K562 (cell line): ENCODE measurements around the gene SIX3. TPM values are rescaled to one million over a fixed set of nuclear protein-coding genes. Genes with fewer than 3 reads are reported as not detected.

Experiments
- ATAC-seq: fragments of 200-7000 bp; cut with Tn5 transposase; 3 replicates; pipeline ENCODE4 v1.9.1; 2020; ENCODE audit warnings: moderate library complexity
- BruUV-seq: library from RNA; stranded (reverse); fragments of 400-500 nt; replicated peaks from 2 replicates; lab custom pipeline; 2021; lab: Mats Ljungman, UMichigan
- CTCF ChIA-PET: fragments of 300-600 bp; formaldehyde crosslinking; extraction: SDS; loops from one replicate; lab custom pipeline; 2021; ENCODE audit warnings: low intra/inter-chr PET ratio; lab: Yijun Ruan, JAX
- POLR2A ChIA-PET: fragments of 300-600, 350-650 bp; sonication (Branson Sonifier 250); formaldehyde crosslinking; extraction: SDS; loops from one replicate; lab custom pipeline; 2021; ENCODE audit warnings: antibody characterized with exemption, inconsistent platforms; lab: Yijun Ruan, JAX
- DNase-seq, 4 experiments: peaks; one replicate each; pipeline versions ENCODE4 v3.0.0 to v3.0.0-alpha.2; 2011 to 2018; ENCODE audit warnings: low spot score in 3 of 4, mixed read lengths in 3 of 4; ENCODE audit errors: extremely low read depth in 1 of 4
- FAIRE-seq: peaks from 2 replicates; lab custom pipeline; 2011; peaks lifted over from hg19 to GRCh38; lab: Jason Lieb, UNC
- H2AFZ ChIP-seq: 2 replicates; pipeline ENCODE4 v1.6.0; 2011; ENCODE audit warnings: low read depth, low read length, control low read depth, inconsistent platforms
- H3K27ac ChIP-seq: fragments of 200-600 bp; 3 replicates; pipeline ENCODE4 v1.8.0; 2011; ENCODE audit warnings: low read depth, mild to moderate bottlenecking, control low read depth, inconsistent platforms, low read length, moderate library complexity, mixed read lengths; ENCODE audit errors: extremely low read depth
- H3K27me3 ChIP-seq, 2 experiments: fragments of 300-600 bp in 1 of 2; 2 replicates in 1 of 2; 3 replicates in 1 of 2; pipeline versions ENCODE4 v1.6.0 to v1.8.0; 2011; ENCODE audit warnings: inconsistent platforms in 2 of 2, low read length in 2 of 2, mild to moderate bottlenecking in 1 of 2, mixed read lengths in 1 of 2, moderate library complexity in 1 of 2; ENCODE audit not compliant: control insufficient read depth in 2 of 2, insufficient read depth in 2 of 2
- H3K36me3 ChIP-seq: fragments of 300-600 bp; 3 replicates; pipeline ENCODE4 v1.8.0; 2011; ENCODE audit warnings: mild to moderate bottlenecking, low read length, inconsistent platforms; ENCODE audit not compliant: control insufficient read depth, insufficient read depth
- H3K4me1 ChIP-seq, 2 experiments: fragments of 200-600 bp in 1 of 2; replicated peaks in 1 of 2; 2 replicates in 1 of 2; 3 replicates in 1 of 2; pipeline versions ENCODE4 v1.5.1 to v1.8.0; 2011; ENCODE audit warnings: inconsistent platforms in 2 of 2, low read length in 2 of 2, mild to moderate bottlenecking in 1 of 2, mixed read lengths in 1 of 2, moderate library complexity in 1 of 2; ENCODE audit not compliant: control insufficient read depth in 2 of 2, insufficient read depth in 2 of 2
- H3K4me2 ChIP-seq: 2 replicates; pipeline ENCODE4 v1.6.1; 2011; ENCODE audit warnings: low read length, control low read depth, inconsistent platforms, mixed read lengths; ENCODE audit not compliant: insufficient read depth
- H3K4me3 ChIP-seq: fragments of 200-600 bp; sonication (generic), shearing (Covaris generic); 2 replicates; pipeline ENCODE4 v1.5.1; 2016; ENCODE audit warnings: control low read depth, inconsistent platforms
- H3K79me2 ChIP-seq: fragments of 200-600 bp; 3 replicates; pipeline ENCODE4 v1.8.0; 2011; ENCODE audit warnings: low read length, inconsistent platforms; ENCODE audit not compliant: control insufficient read depth, insufficient read depth
- H3K9ac ChIP-seq, 2 experiments: 2 replicates each; pipeline versions ENCODE4 v1.6.0 to v1.6.1; 2011; ENCODE audit warnings: low read depth in 2 of 2, low read length in 2 of 2, control low read depth in 1 of 2, inconsistent platforms in 1 of 2, mild to moderate bottlenecking in 1 of 2, mixed read lengths in 1 of 2; ENCODE audit not compliant: insufficient read depth in 1 of 2
- H3K9me1 ChIP-seq: one replicate; pipeline ENCODE4 v1.6.0; 2011; ENCODE audit warnings: inconsistent platforms, mild to moderate bottlenecking, low read length, moderate library complexity; ENCODE audit not compliant: control insufficient read depth, insufficient read depth
- H3K9me3 ChIP-seq: replicated peaks from 2 replicates; pipeline ENCODE4 v1.5.1; 2011; ENCODE audit warnings: low read depth, low read length, inconsistent platforms; ENCODE audit not compliant: control insufficient read depth, insufficient read depth
- H4K20me1 ChIP-seq: replicated peaks from 2 replicates; pipeline ENCODE4 v1.6.1; 2011; ENCODE audit warnings: low read length, inconsistent platforms, mixed read lengths; ENCODE audit not compliant: control insufficient read depth, insufficient read depth
- CBFA2T3 ChIP-seq: fragments of 450-650 bp; IDR thresholded peaks from 2 replicates; pipeline ENCODE4 v1.6.1; 2017
- CEBPG ChIP-seq, 3 experiments: fragments of 200-800 bp in 1 of 3; sonication (Bioruptor generic) in 1 of 3; sonication (generic) in 1 of 3; formaldehyde crosslinking in 1 of 3; IDR thresholded peaks in 2 of 3; conservative IDR thresholded peaks in 1 of 3; 2 replicates each; pipeline versions ENCODE4 v1.6.1 to v1.8.0; 2016 to 2022; ENCODE audit warnings: missing compliant biosample characterization in 2 of 3, missing genetic modification characterization in 2 of 3, mild to moderate bottlenecking in 1 of 3, missing genetic modification reagents in 1 of 3
- KDM1A ChIP-seq, 2 experiments: fragments of 450-650 bp; IDR thresholded peaks; 2 replicates each; pipeline ENCODE4 v1.6.1; 2016; ENCODE audit warnings: mild to moderate bottlenecking in 2 of 2
- MTA1 ChIP-seq: fragments of 450-650 bp; IDR thresholded peaks from 2 replicates; pipeline ENCODE4 v1.6.1; 2017; ENCODE audit warnings: borderline replicate concordance
- NEUROD1 ChIP-seq: fragments of 150-350 bp; IDR thresholded peaks from 2 replicates; pipeline ENCODE4 v1.6.1; 2014; ENCODE audit warnings: borderline replicate concordance, low read length, low read depth; ENCODE audit not compliant: partially characterized antibody
- PTBP1 ChIP-seq: fragments of 200-400 bp; formaldehyde crosslinking; IDR thresholded peaks from 2 replicates; pipeline ENCODE4 v1.6.1; 2017; ENCODE audit warnings: low read depth, low read length
- SNAPC5 ChIP-seq: fragments of 250-450 bp; sonication (Bioruptor Pico); IDR thresholded peaks from 2 replicates; pipeline ENCODE4 v1.8.0; 2021; ENCODE audit warnings: moderate library complexity, mild to moderate bottlenecking, inconsistent platforms
- SP1 ChIP-seq: sonication (generic); formaldehyde crosslinking; IDR thresholded peaks from 2 replicates; pipeline ENCODE4 v1.8.1; 2022; ENCODE audit warnings: mild to moderate bottlenecking, missing genetic modification reagents
- TAF7 ChIP-seq: fragments of 450-650 bp; IDR thresholded peaks from 2 replicates; pipeline ENCODE4 v1.6.1; 2016; ENCODE audit warnings: missing genetic modification characterization, missing compliant biosample characterization
- ZNF217 ChIP-seq: sonication (generic); formaldehyde crosslinking; IDR thresholded peaks from 2 replicates; pipeline ENCODE4 v1.8.0; 2022; ENCODE audit warnings: mild to moderate bottlenecking, missing genetic modification reagents
- ZNF407 ChIP-seq: fragments of 450-650 bp; IDR thresholded peaks from 2 replicates; pipeline ENCODE4 v1.6.1; 2016; ENCODE audit warnings: low read depth
- ZNF518B ChIP-seq: fragments of 250-450 bp; sonication (Bioruptor Pico); IDR thresholded peaks from 2 replicates; pipeline ENCODE4 v1.5.0; 2021; ENCODE audit warnings: mild to moderate bottlenecking, moderate library complexity
- WGBS: fragments of 100-300 bp; shearing (Covaris generic); methylation state at CpG from one replicate; pipeline ENCODE4 v1.1.6; 2016; ENCODE audit warnings: low coverage, mixed read lengths; ENCODE audit not compliant: insufficient coverage; ENCODE audit errors: missing lambda C conversion rate; 5-methylcytosine and 5-hydroxymethylcytosine counted together
- in situ Hi-C: fragments of 300-500 bp; cut with MboI; formaldehyde crosslinking; loops from 4 replicates; pipeline ENCODE4 v1.15.0; 2018; ENCODE audit warnings: inconsistent platforms, mixed read lengths
- intact Hi-C: fragments of 100-400 bp; cut with micrococcal nuclease; formaldehyde crosslinking; loops from 2 replicates; pipeline ENCODE4 v1.14.2; 2022
- polyA plus RNA-seq, 8 experiments: library from polyadenylated mRNA; depleted of rRNA in 4 of 8; stranded (reverse) in 5 of 8; unstranded in 3 of 8; fragments of >200 nt; fragmentation: Nextera tagmentation in 2 of 8; fragmentation: Illumina TruSeq in 1 of 8; extraction: Ambion mirVana in 2 of 8; extraction: Trizol in 1 of 8; gene quantifications; 2 replicates each; pipeline versions ENCODE4 v1.2.1 to v1.2.3, GENCODE V29; 2011 to 2014; ENCODE audit warnings: inconsistent platforms in 1 of 8, missing spikeins in 1 of 8
- total RNA-seq, 7 experiments: library from RNA; depleted of rRNA in 6 of 7; stranded (reverse); fragments of >200 nt in 6 of 7; fragmentation: Illumina TruSeq in 2 of 7; extraction: Trizol in 2 of 7; gene quantifications; 2 replicates each; pipeline versions ENCODE4 v1.2.1 to v1.2.3, GENCODE V29; 2011 to 2021; ENCODE audit warnings: low replicate concordance in 1 of 7

The SIX3 gene
- total and polyA plus RNA-seq, 9 of the 15 experiments (the other 6 are each of a cell fraction or from before 2014, with no cell fraction given), result not detected

- DNase-seq (no peak), ATAC-seq (no peak), FAIRE-seq (no peak)
- no TSS peak for BruUV-seq
- in situ Hi-C loops (no loop called here), intact Hi-C loops (no loop called here)
- Histone ChIP-seq H4K20me1 (no peaks in the 10 kb centered on the region), H3K9ac (no peak overlapping the region), H3K4me2 (no peak overlapping the region), H3K4me3 (no peak overlapping the region), H3K9me3 (no peaks in the 10 kb centered on the region), H3K27ac (no peak overlapping the region), H3K79me2 (no peaks in the 10 kb centered on the region), H3K27me3 (no peaks in the 10 kb centered on the region), H3K4me1 (no peaks in the 10 kb centered on the region), H2AFZ (no peak overlapping the region), H3K36me3 (no peaks in the 10 kb centered on the region), H3K9me1 (no peaks in the 10 kb centered on the region)
- 0% methylated on average over 2 of the region's 2 CpGs for WGBS
- ChIA-PET POLR2A (no interaction called here), CTCF (no interaction called here)
- TF ChIP-seq MTA1, result no peak
- TF ChIP-seq CEBPG (CRISPR knock-in tag; IDR thresholded peaks at IDR 0.05), result no peak
- TF ChIP-seq CEBPG (tag; conservative IDR thresholded peaks at IDR 0.05 in 1 of 2, IDR thresholded peaks at IDR 0.05 in 1 of 2), result no peak
- TF ChIP-seq TAF7 (tag), result no peak
- TF ChIP-seq SP1 (CRISPR knock-in tag), result no peak
- no peak for TF ChIP-seq KDM1A (IDR thresholded peaks at IDR 0.05)
- no peak for TF ChIP-seq ZNF407
- TF ChIP-seq CBFA2T3, result no peak
- no peak for TF ChIP-seq SNAPC5 (CRISPR knock-in tag)
- TF ChIP-seq NEUROD1, result no peak
- no peak for TF ChIP-seq ZNF217
- no peak for TF ChIP-seq ZNF518B (CRISPR knock-in tag)
- TF ChIP-seq PTBP1, result no peak
These were observed 47.7 kb downstream of the SIX3 start for GRCh38 chr2:44989176-44989575.
